Measurements from ENCODE around the gene ATP7B.

DNA sequence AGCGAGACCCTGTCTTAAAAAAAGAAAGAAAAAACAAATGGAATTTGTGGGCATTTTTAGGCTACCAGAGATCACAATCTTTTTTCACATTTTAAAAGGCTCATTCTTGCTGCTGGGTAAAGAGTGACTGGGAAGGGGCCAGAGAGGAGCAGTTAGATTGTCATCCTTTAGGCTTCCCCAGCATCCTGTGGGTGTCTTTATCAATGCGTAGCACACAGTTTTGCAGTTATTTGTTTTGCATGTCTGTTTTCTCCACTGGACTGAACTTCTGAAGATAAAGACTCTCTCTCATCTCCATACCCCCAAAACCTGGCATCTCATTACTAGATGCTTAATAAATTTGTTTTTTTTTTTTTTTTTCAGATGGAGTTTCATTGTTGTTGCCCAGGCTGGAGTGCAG, 11.1 kb upstream of the ATP7B start:
- TF ChIP-seq TEAD4 (CRISPR knock-in tag; IDR thresholded peaks at IDR 0.05) (no peak), IRF2 (CRISPR knock-in tag; IDR thresholded peaks at IDR 0.05; ENCODE audit: borderline replicate concordance, low read depth) (no peak), NR3C1 (CRISPR knock-in tag; conservative IDR thresholded peaks at IDR 0.05; ENCODE audit: low read depth) (no peak), JUN (CRISPR knock-in tag; IDR thresholded peaks at IDR 0.05) (no peak), GTF2I (CRISPR knock-in tag; conservative IDR thresholded peaks at IDR 0.05) (no peak), NFYB (CRISPR knock-in tag; conservative IDR thresholded peaks at IDR 0.05; ENCODE audit: low read depth) (no peak), ZBTB21 (CRISPR knock-in tag; IDR thresholded peaks at IDR 0.05; ENCODE audit: borderline replicate concordance) (no peak)
- TF ChIP-seq, protein P1, sequence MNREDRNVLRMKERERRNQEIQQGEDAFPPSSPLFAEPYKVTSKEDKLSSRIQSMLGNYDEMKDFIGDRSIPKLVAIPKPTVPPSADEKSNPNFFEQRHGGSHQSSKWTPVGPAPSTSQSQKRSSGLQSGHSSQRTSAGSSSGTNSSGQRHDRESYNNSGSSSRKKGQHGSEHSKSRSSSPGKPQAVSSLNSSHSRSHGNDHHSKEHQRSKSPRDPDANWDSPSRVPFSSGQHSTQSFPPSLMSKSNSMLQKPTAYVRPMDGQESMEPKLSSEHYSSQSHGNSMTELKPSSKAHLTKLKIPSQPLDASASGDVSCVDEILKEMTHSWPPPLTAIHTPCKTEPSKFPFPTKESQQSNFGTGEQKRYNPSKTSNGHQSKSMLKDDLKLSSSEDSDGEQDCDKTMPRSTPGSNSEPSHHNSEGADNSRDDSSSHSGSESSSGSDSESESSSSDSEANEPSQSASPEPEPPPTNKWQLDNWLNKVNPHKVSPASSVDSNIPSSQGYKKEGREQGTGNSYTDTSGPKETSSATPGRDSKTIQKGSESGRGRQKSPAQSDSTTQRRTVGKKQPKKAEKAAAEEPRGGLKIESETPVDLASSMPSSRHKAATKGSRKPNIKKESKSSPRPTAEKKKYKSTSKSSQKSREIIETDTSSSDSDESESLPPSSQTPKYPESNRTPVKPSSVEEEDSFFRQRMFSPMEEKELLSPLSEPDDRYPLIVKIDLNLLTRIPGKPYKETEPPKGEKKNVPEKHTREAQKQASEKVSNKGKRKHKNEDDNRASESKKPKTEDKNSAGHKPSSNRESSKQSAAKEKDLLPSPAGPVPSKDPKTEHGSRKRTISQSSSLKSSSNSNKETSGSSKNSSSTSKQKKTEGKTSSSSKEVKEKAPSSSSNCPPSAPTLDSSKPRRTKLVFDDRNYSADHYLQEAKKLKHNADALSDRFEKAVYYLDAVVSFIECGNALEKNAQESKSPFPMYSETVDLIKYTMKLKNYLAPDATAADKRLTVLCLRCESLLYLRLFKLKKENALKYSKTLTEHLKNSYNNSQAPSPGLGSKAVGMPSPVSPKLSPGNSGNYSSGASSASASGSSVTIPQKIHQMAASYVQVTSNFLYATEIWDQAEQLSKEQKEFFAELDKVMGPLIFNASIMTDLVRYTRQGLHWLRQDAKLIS (CRISPR knock-in tag; IDR thresholded peaks at IDR 0.05; ENCODE audit: borderline replicate concordance), result no peak
- TF ChIP-seq, protein P2, sequence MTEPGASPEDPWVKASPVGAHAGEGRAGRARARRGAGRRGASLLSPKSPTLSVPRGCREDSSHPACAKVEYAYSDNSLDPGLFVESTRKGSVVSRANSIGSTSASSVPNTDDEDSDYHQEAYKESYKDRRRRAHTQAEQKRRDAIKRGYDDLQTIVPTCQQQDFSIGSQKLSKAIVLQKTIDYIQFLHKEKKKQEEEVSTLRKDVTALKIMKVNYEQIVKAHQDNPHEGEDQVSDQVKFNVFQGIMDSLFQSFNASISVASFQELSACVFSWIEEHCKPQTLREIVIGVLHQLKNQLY (CRISPR knock-in tag; IDR thresholded peaks at IDR 0.05), result no peak
- TF ChIP-seq, protein P3, sequence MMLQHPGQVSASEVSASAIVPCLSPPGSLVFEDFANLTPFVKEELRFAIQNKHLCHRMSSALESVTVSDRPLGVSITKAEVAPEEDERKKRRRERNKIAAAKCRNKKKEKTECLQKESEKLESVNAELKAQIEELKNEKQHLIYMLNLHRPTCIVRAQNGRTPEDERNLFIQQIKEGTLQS (CRISPR knock-in tag; conservative IDR thresholded peaks at IDR 0.05), result no peak
- TF ChIP-seq, protein P4, sequence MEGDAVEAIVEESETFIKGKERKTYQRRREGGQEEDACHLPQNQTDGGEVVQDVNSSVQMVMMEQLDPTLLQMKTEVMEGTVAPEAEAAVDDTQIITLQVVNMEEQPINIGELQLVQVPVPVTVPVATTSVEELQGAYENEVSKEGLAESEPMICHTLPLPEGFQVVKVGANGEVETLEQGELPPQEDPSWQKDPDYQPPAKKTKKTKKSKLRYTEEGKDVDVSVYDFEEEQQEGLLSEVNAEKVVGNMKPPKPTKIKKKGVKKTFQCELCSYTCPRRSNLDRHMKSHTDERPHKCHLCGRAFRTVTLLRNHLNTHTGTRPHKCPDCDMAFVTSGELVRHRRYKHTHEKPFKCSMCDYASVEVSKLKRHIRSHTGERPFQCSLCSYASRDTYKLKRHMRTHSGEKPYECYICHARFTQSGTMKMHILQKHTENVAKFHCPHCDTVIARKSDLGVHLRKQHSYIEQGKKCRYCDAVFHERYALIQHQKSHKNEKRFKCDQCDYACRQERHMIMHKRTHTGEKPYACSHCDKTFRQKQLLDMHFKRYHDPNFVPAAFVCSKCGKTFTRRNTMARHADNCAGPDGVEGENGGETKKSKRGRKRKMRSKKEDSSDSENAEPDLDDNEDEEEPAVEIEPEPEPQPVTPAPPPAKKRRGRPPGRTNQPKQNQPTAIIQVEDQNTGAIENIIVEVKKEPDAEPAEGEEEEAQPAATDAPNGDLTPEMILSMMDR (IDR thresholded peaks at IDR 0.05), result no peak
- TF ChIP-seq, protein P5, sequence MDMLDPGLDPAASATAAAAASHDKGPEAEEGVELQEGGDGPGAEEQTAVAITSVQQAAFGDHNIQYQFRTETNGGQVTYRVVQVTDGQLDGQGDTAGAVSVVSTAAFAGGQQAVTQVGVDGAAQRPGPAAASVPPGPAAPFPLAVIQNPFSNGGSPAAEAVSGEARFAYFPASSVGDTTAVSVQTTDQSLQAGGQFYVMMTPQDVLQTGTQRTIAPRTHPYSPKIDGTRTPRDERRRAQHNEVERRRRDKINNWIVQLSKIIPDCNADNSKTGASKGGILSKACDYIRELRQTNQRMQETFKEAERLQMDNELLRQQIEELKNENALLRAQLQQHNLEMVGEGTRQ (CRISPR knock-in tag; IDR thresholded peaks at IDR 0.05), result no peak
